ENCODE data around the gene DUSP6.

- TF ChIP-seq POLR2AphosphoS5 (IDR thresholded peaks at IDR 0.05; ENCODE audit: insufficient read depth in 1 of 2, low read depth in 1 of 2) (no peak), POLR2A (IDR thresholded peaks at IDR 0.05) (no peak), CTCF (IDR thresholded peaks at IDR 0.05) (no peak)
Observed at GRCh38 chr12:89339526-89339925, 12.8 kb downstream of the DUSP6 start.
